NT2/D1 (cell line): ENCODE data around the gene KIAA1328.

Experiments used
- SUZ12 ChIP-seq: IDR thresholded peaks from 2 replicates; pipeline ENCODE4 v1.6.1; 2011; ENCODE audit not compliant: insufficient read length, insufficient read depth; ENCODE audit errors: extremely low read depth
- YY1 ChIP-seq: IDR thresholded peaks from 2 replicates; pipeline ENCODE4 v1.6.1; 2011; ENCODE audit not compliant: insufficient read length, insufficient read depth
- ZNF274 ChIP-seq: IDR thresholded peaks from 2 replicates; pipeline ENCODE4 v1.6.1; 2011; ENCODE audit warnings: mild to moderate bottlenecking, low read depth, low read length

GRCh38 chr18:37244618-37245017, 415.7 kb downstream of the KIAA1328 start:
- TF ChIP-seq YY1 = no peak
- no peak for TF ChIP-seq ZNF274
- no peak for TF ChIP-seq SUZ12
